Thymus (tissue), 11 donors: ENCODE data around the gene KRTAP10-4. TPM values are rescaled to one million over a fixed set of nuclear protein-coding genes. Genes with fewer than 3 reads are reported as not detected.
"Not testable (repeated sequence)": the region's sequence is repeated elsewhere in the genome, so short reads cannot be mapped to it uniquely, and the experiment has no call there.

Experiments
- DNase-seq, 9 donors: peaks; one replicate each; pipeline ENCODE4 v3.0.0-alpha.2; 2013; ENCODE audit warnings: low spot score in 9 of 9, low read depth in 6 of 9, missing footprints in 1 of 9
- H3K27ac ChIP-seq, 2 donors: one replicate each; pipeline ENCODE4 v1.5.1; 2013; ENCODE audit warnings: control low read depth in 1 of 2, low read depth in 1 of 2, low read length in 1 of 2, mild to moderate bottlenecking in 1 of 2, moderate library complexity in 1 of 2
- H3K27me3 ChIP-seq, 2 donors: one replicate each; pipeline ENCODE4 v1.5.1; 2013; ENCODE audit warnings: low read length in 1 of 2; ENCODE audit not compliant: control insufficient read depth in 2 of 2, insufficient read depth in 1 of 2
- H3K36me3 ChIP-seq, 2 donors: one replicate each; pipeline ENCODE4 v1.5.1; 2013; ENCODE audit warnings: low read length in 1 of 2, mild to moderate bottlenecking in 1 of 2, moderate library complexity in 1 of 2; ENCODE audit not compliant: control insufficient read depth in 2 of 2, insufficient read depth in 2 of 2
- H3K4me1 ChIP-seq, 2 donors: one replicate each; pipeline ENCODE4 v1.5.1; 2013; ENCODE audit warnings: low read length in 2 of 2; ENCODE audit not compliant: control insufficient read depth in 2 of 2, insufficient read depth in 2 of 2
- H3K4me3 ChIP-seq, 2 donors: one replicate each; pipeline ENCODE4 v1.5.1; 2013; ENCODE audit warnings: low read length in 2 of 2, control low read depth in 1 of 2, mild to moderate bottlenecking in 1 of 2
- H3K9me3 ChIP-seq, 2 donors: one replicate each; pipeline ENCODE4 v1.5.1; 2013; ENCODE audit warnings: low read length in 1 of 2, mild to moderate bottlenecking in 1 of 2; ENCODE audit not compliant: control insufficient read depth in 2 of 2, insufficient read depth in 1 of 2
- WGBS: extraction: QIAGEN DNeasy Blood & Tissue Kit; methylation state at CpG from one replicate; pipeline ENCODE4 v1.1.7; 2013; 5-methylcytosine and 5-hydroxymethylcytosine counted together
- polyA plus RNA-seq: library from polyadenylated mRNA; stranded (reverse); fragments of 200-250 nt; gene quantifications from one replicate; pipeline ENCODE4 v1.2.3, GENCODE V29; 2013
- total RNA-seq: library from RNA; stranded (reverse); fragments of 120-200 nt; gene quantifications from one replicate; pipeline ENCODE4 v1.2.4, GENCODE V29; 2013
- donor health status: healthy.

The KRTAP10-4 gene
- total and polyA plus RNA-seq, 2 donors: not detected

GRCh38 chr21:44547656-44548331, 25.7 kb upstream of the KRTAP10-4 start:
- peak in 3 of 9 donors; percentile 8 to 51 (median 18) for DNase-seq
- no peak overlapping the region for H3K4me3 ChIP-seq
- WGBS: 50% methylated on average over 5 of the region's 5 CpGs

DNA sequence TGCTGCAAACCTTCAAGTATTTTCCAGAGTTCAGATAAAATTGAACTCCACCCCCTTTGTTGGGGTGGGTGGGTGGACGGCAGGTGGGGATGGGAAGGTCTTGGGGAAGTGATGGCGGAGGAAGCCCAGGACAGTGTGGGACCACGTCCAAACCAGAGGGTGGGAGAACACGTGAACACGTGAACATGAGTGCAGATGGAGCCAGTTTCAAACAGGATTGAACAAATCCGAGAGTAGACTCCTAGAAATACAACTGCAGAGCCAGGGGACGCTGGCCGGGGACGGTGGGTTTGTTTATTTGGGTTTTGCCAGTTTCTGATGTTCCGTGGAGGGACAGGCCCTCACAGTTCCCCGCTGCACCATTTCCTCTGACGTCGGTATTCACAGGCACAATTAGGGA, 25.1 kb upstream of the KRTAP10-4 start:
- peaks cover 0 to 6% of the 10 kb centered on the region in 2 donors for H3K4me1 ChIP-seq
- H3K4me3 ChIP-seq: no peak overlapping the region
- no peak for DNase-seq
- no peaks in the 10 kb centered on the region for H3K36me3 ChIP-seq
- H3K27me3 ChIP-seq: peaks cover 0 to 6% of the 10 kb centered on the region in 2 donors
- WGBS: 79% methylated on average over 13 of the region's 13 CpGs
- peak overlapping the region in 1 of 2 donors; percentile 33 for H3K27ac ChIP-seq
- H3K9me3 ChIP-seq: peaks cover 2 to 4% of the 10 kb centered on the region in 2 donors

More at GRCh38 chr21:44547656-44548331, 25.7 kb upstream of the KRTAP10-4 start:
- H3K27ac ChIP-seq: peak overlapping the region in 1 of 2 donors; percentile 31
- peaks cover 0 to 6% of the 10 kb centered on the region in 2 donors for H3K4me1 ChIP-seq
- H3K27me3 ChIP-seq: peaks cover 0 to 5% of the 10 kb centered on the region in 2 donors
- peaks cover 2 to 4% of the 10 kb centered on the region in 2 donors for H3K9me3 ChIP-seq
- no peaks in the 10 kb centered on the region for H3K36me3 ChIP-seq

- peaks cover 0 to 6% of the 10 kb centered on the region in 2 donors for H3K27me3 ChIP-seq
- WGBS: 57% methylated on average over 14 of the region's 14 CpGs
- H3K9me3 ChIP-seq: peaks cover 2 to 4% of the 10 kb centered on the region in 2 donors
- H3K27ac ChIP-seq: peak overlapping the region in 1 of 2 donors; percentile 33
- no peak for DNase-seq
- no peaks in the 10 kb centered on the region for H3K36me3 ChIP-seq
- H3K4me3 ChIP-seq: no peak overlapping the region
- peaks cover 0 to 6% of the 10 kb centered on the region in 2 donors for H3K4me1 ChIP-seq
These were observed 24.6 kb upstream of the KRTAP10-4 start for GRCh38 chr21:44548922-44549321.

DNA sequence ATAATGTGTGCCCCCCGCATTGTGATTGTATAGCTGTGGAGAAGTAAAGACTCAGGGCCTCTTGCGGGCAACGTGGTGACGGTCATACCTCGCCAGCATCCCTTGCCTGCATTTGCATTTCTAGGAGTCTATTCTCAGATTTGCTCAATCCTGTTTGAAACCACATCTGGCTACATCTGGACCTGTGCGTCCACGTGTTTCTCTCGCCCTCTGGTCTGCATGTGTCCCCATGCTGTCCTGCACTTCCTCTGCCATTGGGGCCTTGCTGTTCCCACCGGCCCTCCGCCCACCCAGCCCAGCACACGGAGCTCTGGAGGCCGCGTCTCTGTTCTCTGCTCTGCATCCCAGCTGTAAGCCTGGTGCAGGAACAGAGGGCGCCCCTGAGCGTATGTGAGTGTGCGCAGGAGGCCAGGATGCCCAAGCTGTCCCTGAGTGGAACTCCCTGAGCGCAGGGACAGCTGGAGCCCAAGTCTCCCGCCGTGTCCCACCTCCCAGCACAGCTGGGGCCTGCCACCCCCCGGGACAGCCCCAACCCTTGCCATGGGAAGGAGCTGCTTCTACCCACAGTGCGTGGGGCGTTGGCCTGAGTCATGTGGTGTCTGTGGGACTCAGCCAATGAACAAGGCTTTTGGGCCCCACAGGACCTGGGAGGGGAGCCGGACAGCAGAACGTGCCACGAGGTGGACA, 23.9 kb upstream of the KRTAP10-4 start:
- H3K4me3 ChIP-seq: no peak overlapping the region
- no peak for DNase-seq
- peaks cover 0 to 6% of the 10 kb centered on the region in 2 donors for H3K4me1 ChIP-seq
- WGBS: 81% methylated on average over 25 of the region's 25 CpGs
- no peaks in the 10 kb centered on the region for H3K36me3 ChIP-seq
- peaks cover 0 to 6% of the 10 kb centered on the region in 2 donors for H3K27me3 ChIP-seq
- peaks cover 2 to 4% of the 10 kb centered on the region in 2 donors for H3K9me3 ChIP-seq
- peak overlapping the region in 1 of 2 donors; percentile 26 for H3K27ac ChIP-seq

- not testable (repeated sequence) for DNase-seq, H3K9me3 ChIP-seq, H3K4me3 ChIP-seq, H3K27me3 ChIP-seq, H3K4me1 ChIP-seq, H3K27ac ChIP-seq, H3K36me3 ChIP-seq
- WGBS: 48% methylated on average over 17 of the region's 17 CpGs
These were observed 23.2 kb upstream of the KRTAP10-4 start for GRCh38 chr21:44550285-44550684.

DNA sequence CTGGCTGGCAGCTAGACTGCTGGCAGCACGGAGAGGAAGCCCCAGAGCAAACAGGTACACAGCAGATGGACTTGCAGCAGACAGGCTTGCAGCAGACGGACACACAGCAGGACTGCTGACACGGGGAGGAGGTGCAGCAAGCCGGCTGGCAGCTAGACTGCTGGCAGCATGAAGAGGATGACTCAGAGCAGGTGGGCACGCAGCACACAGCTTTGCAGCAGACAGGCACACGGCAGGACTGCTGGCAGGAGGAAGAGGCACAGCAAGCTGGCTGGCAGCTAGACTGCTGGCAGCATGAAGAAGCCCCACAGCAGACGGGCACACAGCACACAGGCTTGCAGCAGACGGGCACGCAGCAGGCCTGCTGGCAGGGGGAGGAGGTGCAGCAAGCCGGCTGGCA, 22.7 kb upstream of the KRTAP10-4 start:
- peaks cover 0 to 6% of the 10 kb centered on the region in 2 donors for H3K27me3 ChIP-seq
- 82% methylated on average over 10 of the region's 10 CpGs for WGBS
- H3K27ac ChIP-seq: no peak overlapping the region
- H3K4me3 ChIP-seq: no peak overlapping the region
- H3K4me1 ChIP-seq: peaks cover 0 to 6% of the 10 kb centered on the region in 2 donors
- no peak for DNase-seq
- H3K36me3 ChIP-seq: no peaks in the 10 kb centered on the region
- peaks cover 2 to 4% of the 10 kb centered on the region in 2 donors for H3K9me3 ChIP-seq

- no peak for DNase-seq
- H3K27me3 ChIP-seq: peaks cover 0 to 6% of the 10 kb centered on the region in 2 donors
- H3K27ac ChIP-seq: no peak within 1 kb of the TSS
- no peak within 1 kb of the TSS for H3K4me3 ChIP-seq
- WGBS: 84% methylated on average over 17 of the region's 17 CpGs
- peaks cover under 1 to 2% of the 10 kb centered on the region in 2 donors for H3K9me3 ChIP-seq
- H3K36me3 ChIP-seq: no peaks in the 10 kb centered on the region
- H3K4me1 ChIP-seq: peaks cover 0 to 6% of the 10 kb centered on the region in 2 donors
These were observed 22.1 kb upstream of the KRTAP10-4 start, which contains the start of gene KRTAP10-2 for GRCh38 chr21:44551340-44551961. TSS of gene KRTAP10-2 (minus strand) at chr21:44551505. CDS start at chr21:44551458, 47 bp downstream.

GRCh38 chr21:44552136-44552535, 21.4 kb upstream of the KRTAP10-4 start:
- no peak for DNase-seq
- Histone ChIP-seq H3K4me3 (no peak overlapping the region), H3K9me3 (peaks cover 0 to 2% of the 10 kb centered on the region in 2 donors), H3K27me3 (peaks cover 0 to 6% of the 10 kb centered on the region in 2 donors), H3K36me3 (no peaks in the 10 kb centered on the region), H3K27ac (no peak overlapping the region), H3K4me1 (peaks cover 0 to 6% of the 10 kb centered on the region in 2 donors)
- 88% methylated on average over 6 of the region's 6 CpGs for WGBS

DNA sequence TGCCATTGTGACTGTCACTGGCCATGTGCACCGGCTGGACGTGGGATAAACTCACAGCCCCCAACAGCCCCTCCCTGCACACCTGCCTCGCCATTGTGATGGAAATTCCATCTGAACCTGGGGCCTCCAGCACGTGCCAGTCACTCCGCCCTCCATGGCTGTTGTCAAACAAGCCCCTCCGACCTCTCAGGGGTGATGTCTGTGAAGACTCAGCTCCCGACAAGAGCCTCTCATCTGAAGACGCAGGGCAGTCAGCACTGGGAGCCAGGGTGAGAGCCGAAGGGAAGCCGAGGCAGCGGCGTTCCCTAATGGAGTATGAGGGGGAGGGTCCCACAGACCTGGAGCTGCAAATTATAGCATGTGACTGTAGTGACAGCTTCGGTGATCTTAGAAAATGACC, 20.8 kb upstream of the KRTAP10-4 start:
- Histone ChIP-seq H3K4me3 (no peak overlapping the region), H3K27me3 (peaks cover 0 to 10% of the 10 kb centered on the region in 2 donors), H3K9me3 (peaks cover 0 to 2% of the 10 kb centered on the region in 2 donors), H3K36me3 (no peaks in the 10 kb centered on the region), H3K4me1 (peaks cover 0 to 4% of the 10 kb centered on the region in 2 donors), H3K27ac (no peak overlapping the region)
- no peak for DNase-seq
- 90% methylated on average over 13 of the region's 13 CpGs for WGBS
